IPS DF 6.9 (cell line): Measurements from ENCODE around the gene LRP1B.

ENCODE experiments used
- DNase-seq: peaks from one replicate; pipeline ENCODE4 v3.0.0-alpha.2; 2013; ENCODE audit warnings: low read depth, low spot score
- H3K27ac ChIP-seq: one replicate; pipeline ENCODE4 v1.5.1; 2013; ENCODE audit warnings: low read length, control low read depth
- H3K27me3 ChIP-seq: 2 replicates; pipeline ENCODE4 v1.6.1; 2013; ENCODE audit warnings: mild to moderate bottlenecking, low read length; ENCODE audit not compliant: control insufficient read depth, insufficient read depth
- H3K36me3 ChIP-seq: 2 replicates; pipeline ENCODE4 v1.6.1; 2013; ENCODE audit warnings: low read length; ENCODE audit not compliant: control insufficient read depth, insufficient read depth
- H3K4me1 ChIP-seq: 2 replicates; pipeline ENCODE4 v1.6.1; 2013; ENCODE audit warnings: low read length; ENCODE audit not compliant: control insufficient read depth, insufficient read depth
- H3K4me3 ChIP-seq: 2 replicates; pipeline ENCODE4 v1.5.1; 2013; ENCODE audit warnings: mild to moderate bottlenecking, low read length
- H3K9me3 ChIP-seq: 2 replicates; pipeline ENCODE4 v1.6.1; 2013; ENCODE audit warnings: low read length, inconsistent platforms; ENCODE audit not compliant: control insufficient read depth, insufficient read depth
- WGBS: extraction: QIAGEN DNeasy Blood & Tissue Kit; methylation state at CpG from one replicate; pipeline ENCODE4 v1.1.7; 2013; ENCODE audit warnings: mixed read lengths, missing lambda C conversion rate; ENCODE audit not compliant: insufficient read length, insufficient coverage; 5-methylcytosine and 5-hydroxymethylcytosine counted together

Gene LRP1B

DNA sequence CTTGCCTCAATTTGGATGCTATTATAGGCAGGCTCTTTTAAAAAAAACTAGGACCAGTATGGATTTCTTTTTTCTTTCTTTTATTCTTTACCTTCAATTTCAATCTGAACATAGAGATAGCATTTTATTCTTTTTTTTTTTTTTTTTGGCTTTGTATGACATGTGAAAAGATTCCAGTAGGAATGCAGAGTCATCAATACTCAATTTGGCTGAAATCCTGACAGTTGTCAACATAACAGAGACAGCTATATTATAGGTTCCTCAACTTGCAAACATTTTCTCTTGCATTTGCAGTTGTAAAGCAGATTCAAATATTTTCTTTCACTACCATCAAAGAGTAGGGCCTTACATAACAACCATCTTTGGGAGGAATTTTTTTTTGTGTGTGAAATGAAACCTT, 334.4 kb downstream of the LRP1B start:
- Histone ChIP-seq H3K27me3 (no peaks in the 10 kb centered on the region), H3K4me3 (no peak overlapping the region), H3K36me3 (no peaks in the 10 kb centered on the region), H3K27ac (no peak overlapping the region), H3K9me3 (no peaks in the 10 kb centered on the region), H3K4me1 (no peaks in the 10 kb centered on the region)
- DNase-seq: no peak

DNA sequence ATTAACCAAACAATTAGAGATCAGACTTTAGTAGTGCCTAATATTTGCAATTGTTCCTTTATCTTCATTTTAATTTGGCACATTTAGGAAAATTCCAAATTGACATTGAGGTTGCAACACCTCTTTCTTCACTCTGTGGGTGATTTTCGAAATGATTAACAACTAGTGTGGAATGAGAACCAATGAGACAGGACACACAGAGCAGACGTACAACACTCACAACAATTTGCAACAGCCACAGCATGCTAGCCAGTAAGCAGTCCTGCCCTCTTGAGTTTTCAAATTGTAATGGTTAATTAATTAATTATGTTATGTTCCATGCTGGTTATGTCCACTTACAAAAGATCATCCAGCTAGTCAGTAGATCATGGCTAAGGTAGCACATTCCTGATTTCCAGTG, 339.3 kb downstream of the LRP1B start:
- Histone ChIP-seq H3K9me3 (no peaks in the 10 kb centered on the region), H3K27ac (no peak overlapping the region), H3K4me1 (no peaks in the 10 kb centered on the region), H3K27me3 (no peaks in the 10 kb centered on the region), H3K4me3 (no peak overlapping the region), H3K36me3 (no peaks in the 10 kb centered on the region)
- no CpG with 5 or more reads among the region's 2 CpGs for WGBS
- DNase-seq: no peak

DNA sequence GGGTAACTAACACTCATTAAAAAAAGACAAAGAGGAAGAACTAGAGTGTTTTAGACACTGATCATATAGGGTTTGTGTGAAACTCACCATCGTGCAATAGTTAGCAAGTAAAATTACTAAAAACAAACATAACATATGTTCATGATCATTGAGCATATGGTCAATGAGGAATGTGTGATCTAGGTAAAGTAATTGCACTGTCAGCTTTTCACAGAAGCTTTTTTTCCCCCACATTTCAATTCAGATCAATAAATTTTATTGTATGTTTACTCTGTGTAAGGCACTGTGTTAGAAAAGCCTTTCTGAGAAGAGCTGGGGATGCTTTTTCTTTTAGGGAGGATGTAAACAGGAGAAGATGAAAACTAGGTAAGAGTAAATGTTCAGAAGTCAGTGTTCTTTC, 348.2 kb downstream of the LRP1B start:
- Histone ChIP-seq H3K9me3 (no peaks in the 10 kb centered on the region), H3K4me1 (no peaks in the 10 kb centered on the region), H3K27ac (no peak overlapping the region), H3K36me3 (no peaks in the 10 kb centered on the region), H3K27me3 (no peaks in the 10 kb centered on the region), H3K4me3 (no peak overlapping the region)
- DNase-seq: no peak
- no CpG with 5 or more reads among the region's 1 CpG for WGBS

DNA sequence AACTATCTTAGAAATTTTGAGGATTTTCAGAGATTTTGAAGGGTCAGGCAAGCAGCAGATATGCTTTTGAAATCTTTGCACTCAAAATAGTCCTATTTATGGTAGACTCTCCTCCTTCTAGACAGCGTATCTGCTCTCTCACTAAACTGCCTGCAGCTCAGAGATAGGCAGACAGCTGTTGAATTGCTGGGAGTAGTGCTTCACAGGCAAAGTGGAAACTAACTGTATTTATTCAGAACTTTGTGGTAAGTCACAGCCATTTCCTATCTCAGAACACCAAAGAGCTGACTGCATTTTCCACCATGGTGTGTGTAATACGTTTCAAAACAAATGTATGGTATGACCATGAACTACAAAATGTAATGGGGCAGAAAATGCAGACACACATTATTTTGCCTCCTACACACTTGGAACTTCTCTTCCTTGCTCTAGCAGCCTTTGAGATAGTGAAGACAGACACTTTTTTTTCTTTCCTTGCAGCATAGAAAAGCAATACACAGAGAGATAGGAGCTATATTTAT, 352.4 kb downstream of the LRP1B start:
- H3K27ac ChIP-seq: no peak overlapping the region
- WGBS: no CpG with 5 or more reads among the region's 2 CpGs

DNA sequence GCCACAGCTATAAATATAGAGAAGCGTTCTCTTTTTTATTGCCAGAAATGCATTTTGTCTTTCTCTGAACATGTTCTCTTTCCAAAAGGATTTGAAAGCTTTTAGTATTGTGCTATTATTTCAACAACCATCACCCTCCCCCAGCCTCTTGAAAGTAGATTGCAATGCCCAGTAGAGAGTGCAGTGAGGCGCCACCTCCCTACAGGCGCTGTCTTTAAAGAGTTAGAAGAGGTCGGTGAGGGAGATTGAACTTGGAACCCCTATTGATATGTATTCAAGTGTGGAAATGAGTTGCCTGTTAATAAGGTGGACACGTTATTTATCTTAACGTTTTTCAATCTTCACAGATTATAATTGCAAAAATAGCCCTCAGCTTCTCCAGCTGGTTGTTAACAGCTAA, 360.3 kb downstream of the LRP1B start:
- Histone ChIP-seq H3K4me3 (no peak overlapping the region), H3K27me3 (no peaks in the 10 kb centered on the region), H3K9me3 (no peaks in the 10 kb centered on the region), H3K36me3 (no peaks in the 10 kb centered on the region), H3K27ac (no peak overlapping the region), H3K4me1 (no peaks in the 10 kb centered on the region)
- no CpG with 5 or more reads among the region's 6 CpGs for WGBS
- no peak for DNase-seq

More for the DNA sequence above, 352.4 kb downstream of the LRP1B start:
- H3K4me3 ChIP-seq: no peak overlapping the region
- no peaks in the 10 kb centered on the region for H3K27me3 ChIP-seq
- no peak for DNase-seq
- H3K4me1 ChIP-seq: no peaks in the 10 kb centered on the region
- H3K36me3 ChIP-seq: no peaks in the 10 kb centered on the region
- no peaks in the 10 kb centered on the region for H3K9me3 ChIP-seq

DNA sequence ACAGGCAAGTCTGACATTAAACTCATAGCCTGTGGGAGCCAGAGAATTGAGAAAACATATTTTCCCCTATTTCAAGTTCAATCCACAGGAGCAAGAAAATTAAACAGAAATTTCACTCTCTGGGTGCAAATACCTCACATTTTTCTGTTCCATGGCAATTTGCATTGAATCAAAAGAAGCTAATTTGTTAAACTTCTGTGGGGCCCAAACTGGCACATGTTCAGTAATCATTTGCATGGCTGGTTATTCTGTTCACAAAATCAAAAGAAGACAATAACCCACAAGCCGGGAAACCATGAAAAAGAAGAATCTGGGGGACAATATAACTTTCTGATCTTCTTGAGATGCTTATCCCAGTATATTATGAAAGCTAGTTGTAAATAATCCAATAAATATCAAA, 363.1 kb downstream of the LRP1B start:
- H3K9me3 ChIP-seq: no peaks in the 10 kb centered on the region
- WGBS: no CpG with 5 or more reads among the region's 1 CpG
- no peak overlapping the region for H3K4me3 ChIP-seq
- no peaks in the 10 kb centered on the region for H3K36me3 ChIP-seq
- no peaks in the 10 kb centered on the region for H3K4me1 ChIP-seq
- no peak overlapping the region for H3K27ac ChIP-seq
- H3K27me3 ChIP-seq: no peaks in the 10 kb centered on the region
- no peak for DNase-seq

DNA sequence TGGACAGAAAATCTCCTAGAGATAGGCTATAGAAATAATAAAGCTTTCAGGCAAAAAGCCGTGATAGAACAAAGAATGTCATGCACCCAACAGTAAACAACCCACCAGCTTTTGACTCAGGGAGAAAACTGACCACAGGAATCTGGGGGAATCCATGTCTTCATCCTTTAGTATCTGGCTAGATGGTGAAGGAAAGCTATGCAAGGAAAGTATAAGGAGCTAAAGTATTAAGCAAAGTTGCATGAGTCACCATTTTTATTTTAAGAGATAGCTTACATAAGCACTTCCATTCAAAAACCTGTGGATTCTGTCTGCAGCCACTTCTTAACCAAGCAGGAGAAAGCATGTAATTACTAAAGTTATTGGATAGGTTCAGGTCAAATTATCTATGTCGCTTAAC, 363.8 kb downstream of the LRP1B start:
- H3K27ac ChIP-seq: no peak overlapping the region
- no peaks in the 10 kb centered on the region for H3K27me3 ChIP-seq
- no peaks in the 10 kb centered on the region for H3K9me3 ChIP-seq
- H3K4me1 ChIP-seq: no peaks in the 10 kb centered on the region
- H3K36me3 ChIP-seq: no peaks in the 10 kb centered on the region
- no peak for DNase-seq
- WGBS: no CpG with 5 or more reads among the region's 2 CpGs
- H3K4me3 ChIP-seq: no peak overlapping the region

DNA sequence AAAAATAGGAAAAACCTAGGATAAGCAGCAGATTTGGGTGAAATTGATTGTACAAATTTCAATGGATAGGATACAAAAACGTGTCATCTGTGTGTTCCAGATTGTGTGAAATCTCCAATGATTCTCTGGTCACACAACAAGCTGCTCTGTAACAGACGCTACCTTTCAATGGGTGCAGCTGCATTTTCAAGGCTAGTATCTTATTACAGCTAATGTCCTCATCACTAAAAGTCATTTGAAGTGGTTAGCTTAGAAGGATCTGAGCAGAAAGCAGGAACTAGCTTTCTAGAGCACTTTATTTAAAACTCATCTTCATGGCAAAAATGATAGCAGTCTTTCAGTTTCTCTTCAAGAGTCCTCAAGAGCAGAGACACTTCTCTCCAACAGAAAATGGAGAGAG, 364.6 kb downstream of the LRP1B start:
- Histone ChIP-seq H3K4me1 (no peaks in the 10 kb centered on the region), H3K4me3 (no peak overlapping the region), H3K36me3 (no peaks in the 10 kb centered on the region), H3K27me3 (no peaks in the 10 kb centered on the region), H3K9me3 (no peaks in the 10 kb centered on the region), H3K27ac (no peak overlapping the region)
- DNase-seq: no peak
- WGBS: no CpG with 5 or more reads among the region's 2 CpGs

DNA sequence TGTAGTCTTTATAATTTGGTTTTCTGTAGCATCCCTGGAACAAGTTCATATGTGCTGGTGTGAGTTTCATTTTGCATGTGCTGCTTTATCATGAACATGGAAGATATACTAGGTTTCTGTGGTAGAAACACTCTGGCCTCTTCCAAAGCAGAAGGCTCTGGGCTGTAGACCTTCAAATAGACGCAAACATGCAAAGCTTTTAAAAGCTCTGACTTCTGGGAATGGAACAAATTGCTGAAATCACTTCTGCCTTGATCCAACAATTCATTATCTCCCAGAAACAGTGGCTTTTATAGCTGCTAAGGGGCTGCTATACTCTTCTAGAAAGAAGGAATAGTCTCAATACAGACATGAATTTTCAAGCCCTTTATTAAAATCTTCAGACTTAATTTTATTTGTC, 382.2 kb downstream of the LRP1B start:
- no peak overlapping the region for H3K27ac ChIP-seq
- DNase-seq: no peak
- no peaks in the 10 kb centered on the region for H3K9me3 ChIP-seq
- H3K27me3 ChIP-seq: no peaks in the 10 kb centered on the region
- no peaks in the 10 kb centered on the region; the same call in 1 of the 2 replicates for H3K4me1 ChIP-seq
- H3K36me3 ChIP-seq: no peaks in the 10 kb centered on the region
- no CpG with 5 or more reads among the region's 1 CpG for WGBS
- no peak overlapping the region for H3K4me3 ChIP-seq

DNA sequence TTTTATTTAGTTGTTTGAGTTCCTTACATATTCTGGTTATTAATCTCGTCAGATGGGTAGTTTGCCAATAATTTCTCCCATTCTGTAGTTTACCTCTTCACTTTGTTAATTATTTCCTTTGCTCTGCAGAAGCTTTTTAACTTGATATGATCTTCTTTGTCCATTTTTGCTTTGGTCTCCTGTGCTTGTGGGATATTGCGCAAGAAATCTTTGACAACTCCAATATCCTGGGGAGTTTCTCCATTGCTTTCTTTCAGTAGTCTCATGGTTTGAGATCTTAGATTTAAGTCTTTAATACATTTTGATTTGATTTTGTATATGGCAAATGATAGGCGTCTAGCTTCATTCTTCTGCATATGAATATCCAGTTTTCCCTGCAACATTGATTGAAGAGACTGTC, 389.2 kb downstream of the LRP1B start:
- no peak for DNase-seq
- Histone ChIP-seq H3K36me3 (no peaks in the 10 kb centered on the region), H3K9me3 (no peaks in the 10 kb centered on the region), H3K4me1 (no peaks in the 10 kb centered on the region), H3K27ac (no peak overlapping the region), H3K27me3 (no peaks in the 10 kb centered on the region), H3K4me3 (no peak overlapping the region)
- no CpG with 5 or more reads among the region's 3 CpGs for WGBS

DNA sequence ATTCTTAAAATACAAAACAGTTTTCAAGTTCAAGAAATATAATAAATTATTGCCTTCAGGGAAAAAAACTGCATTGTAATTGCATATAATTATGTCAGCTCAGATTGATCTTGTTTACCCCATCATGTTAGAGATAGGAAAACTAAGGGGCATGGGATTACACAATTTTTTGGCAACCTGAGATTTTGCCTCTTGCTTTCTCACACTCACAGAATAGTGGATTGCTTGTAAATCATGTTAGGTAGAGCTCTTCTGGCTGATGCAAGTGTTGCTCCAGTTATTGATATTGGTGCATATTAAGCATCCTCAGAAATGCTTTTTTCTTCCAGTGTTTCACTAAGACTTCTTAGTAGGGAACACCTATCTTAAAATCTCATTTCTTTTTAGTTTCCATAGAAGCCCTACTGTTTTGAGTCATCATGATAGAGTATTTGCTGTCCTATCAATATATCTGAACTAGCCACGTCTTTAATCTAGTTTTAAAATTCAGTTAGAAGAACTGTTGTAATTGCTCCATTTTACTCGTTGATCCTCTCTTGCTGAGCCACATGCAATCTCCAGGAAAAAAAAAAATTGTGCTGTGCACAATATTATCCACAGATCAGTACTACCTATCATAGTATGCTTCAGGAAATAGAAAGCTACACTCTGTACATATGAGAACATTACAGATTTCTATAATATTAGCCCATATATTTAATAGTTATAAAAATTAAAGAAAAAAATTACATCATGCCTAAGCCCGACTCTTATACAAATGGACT, 393.1 kb downstream of the LRP1B start:
- no peak overlapping the region for H3K27ac ChIP-seq
- no peaks in the 10 kb centered on the region for H3K27me3 ChIP-seq
- no peak for DNase-seq
- H3K9me3 ChIP-seq: no peaks in the 10 kb centered on the region
- H3K36me3 ChIP-seq: no peaks in the 10 kb centered on the region
- H3K4me3 ChIP-seq: no peak overlapping the region
- H3K4me1 ChIP-seq: no peaks in the 10 kb centered on the region; the same call in 1 of the 2 replicates
- no CpG with 5 or more reads among the region's 3 CpGs for WGBS
